Measurements from ENCODE around the gene CLMN.
"Not testable (repeated sequence)": the region's sequence is repeated elsewhere in the genome, so short reads cannot be mapped to it uniquely, and the experiment has no call there.

CLMN gene

DNA sequence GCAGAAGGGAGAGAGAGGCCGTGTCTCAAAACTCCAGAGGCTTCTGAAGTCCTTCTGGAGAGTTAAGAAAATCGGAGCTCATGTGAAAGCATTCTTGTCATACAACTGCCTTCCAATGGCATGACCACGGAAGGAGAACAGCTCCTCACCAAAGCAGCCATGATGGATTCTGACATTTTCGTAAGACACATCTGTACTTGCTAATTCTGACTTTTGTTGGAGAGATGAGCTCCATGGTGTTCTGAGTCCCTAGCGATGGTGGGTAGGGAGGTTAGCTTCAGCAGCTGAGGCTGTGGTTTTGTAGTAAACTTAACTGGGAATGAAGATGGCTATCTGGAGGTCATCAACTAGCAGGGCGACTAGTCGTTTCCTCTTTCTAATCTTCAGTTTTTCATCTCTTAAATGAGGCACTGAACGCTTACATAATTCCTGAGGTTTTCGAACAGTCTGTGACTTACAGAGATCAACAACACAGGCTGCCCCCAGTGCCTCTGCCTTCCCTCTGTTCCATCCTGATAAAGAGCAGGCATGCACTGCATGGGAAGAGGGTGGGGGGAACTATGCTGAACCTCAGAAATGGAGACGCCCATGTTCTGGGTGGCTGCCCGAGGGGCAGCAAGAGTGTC is 133.8 kb downstream of the CLMN start:
- DNase-seq, result no peak

DNA sequence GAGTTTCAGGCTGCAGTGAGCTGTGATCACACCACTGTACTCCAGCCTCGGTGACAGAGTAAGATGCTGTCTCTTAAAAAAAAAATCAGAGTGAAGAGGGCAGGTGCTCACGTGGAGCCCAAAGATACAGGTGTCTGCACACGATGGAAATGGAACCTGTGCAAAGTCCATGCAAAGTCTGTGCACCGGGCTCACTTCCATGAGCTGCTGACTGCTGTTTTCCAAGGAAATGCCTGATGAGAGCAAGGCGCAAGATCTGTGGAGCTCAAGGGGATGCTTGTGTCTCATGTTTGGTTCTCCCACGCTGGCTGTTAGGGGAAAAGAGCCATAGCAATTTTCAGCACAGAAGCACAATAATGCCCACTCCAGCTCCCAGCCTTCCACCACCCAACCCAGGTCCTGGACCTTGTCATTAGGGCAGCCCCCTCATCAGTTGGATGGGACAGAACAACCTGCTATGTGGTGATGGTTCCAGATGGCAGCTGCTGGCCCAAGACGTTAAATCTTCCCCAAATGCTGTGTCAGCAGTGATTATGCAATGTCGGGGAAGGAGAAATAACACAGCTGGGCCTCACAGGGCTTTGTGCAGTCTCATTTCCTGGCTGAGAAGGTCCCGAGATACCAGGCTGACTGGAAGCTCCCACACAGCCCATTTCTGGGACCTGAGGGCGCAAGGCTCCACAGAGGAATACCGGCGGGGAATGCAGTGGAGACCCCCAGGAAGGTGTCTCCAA is 134.5 kb downstream of the CLMN start:
- no peak for DNase-seq

DNA sequence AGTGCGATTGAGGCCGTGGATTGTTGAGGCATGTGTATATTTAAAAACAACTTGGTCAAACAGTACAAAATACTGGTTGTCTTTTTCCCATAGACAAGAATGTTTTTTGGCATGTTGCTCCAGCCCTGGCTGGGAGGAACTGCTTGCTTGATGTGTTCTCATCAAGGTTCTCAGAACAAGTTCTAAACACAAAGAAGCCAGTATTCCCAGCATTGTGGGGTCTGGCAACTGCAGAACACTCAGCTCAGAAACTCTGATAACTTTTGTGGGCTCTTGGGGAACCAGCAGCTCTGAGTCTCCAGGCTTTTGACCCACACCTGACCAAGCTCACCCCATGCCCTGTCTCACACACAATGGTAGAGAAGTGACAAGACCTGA is 135.3 kb downstream of the CLMN start:
- no peak for DNase-seq

GRCh38 chr14:95183532-95184412 is 135.9 kb downstream of the CLMN start:
- DNase-seq, result no peak

DNA sequence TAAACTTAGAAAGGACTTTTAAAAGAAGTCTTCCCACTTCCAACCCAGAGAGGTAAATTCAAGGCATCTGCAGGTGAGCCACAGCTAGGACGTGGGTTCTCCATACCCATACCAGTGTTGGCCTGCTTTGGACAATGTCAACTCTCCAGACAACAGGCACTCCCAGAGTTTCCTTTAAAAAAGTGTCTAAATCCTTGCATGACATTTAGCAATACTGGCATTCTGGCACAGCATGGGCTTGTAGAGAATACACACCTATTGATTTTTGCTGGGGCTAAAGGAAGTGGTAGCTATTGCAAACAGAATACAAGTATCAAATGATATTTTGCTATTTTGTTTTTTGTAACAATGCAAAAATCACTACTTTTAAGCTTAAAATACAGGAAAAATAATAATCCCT is 136.6 kb downstream of the CLMN start:
- DNase-seq, result no peak

DNA sequence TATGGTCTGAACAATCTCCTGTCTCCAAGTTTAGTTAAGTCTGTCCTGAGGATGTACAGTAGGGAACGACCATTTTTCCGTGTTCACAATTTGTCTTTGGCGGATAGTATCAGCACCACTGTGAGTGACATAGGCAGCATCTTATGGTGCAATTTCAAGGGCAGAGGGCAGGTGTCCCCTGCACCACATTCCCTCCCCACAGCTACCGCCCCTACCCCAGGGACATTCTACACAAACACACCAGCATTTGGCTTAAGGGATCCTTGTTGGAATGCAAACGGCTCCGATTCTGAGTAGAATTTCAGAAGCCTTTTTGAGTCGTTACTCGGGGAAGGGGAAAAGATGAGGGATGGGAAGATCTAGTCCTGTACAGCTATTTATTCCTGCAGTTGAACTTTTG is 137.3 kb downstream of the CLMN start:
- DNase-seq, result no peak

DNA sequence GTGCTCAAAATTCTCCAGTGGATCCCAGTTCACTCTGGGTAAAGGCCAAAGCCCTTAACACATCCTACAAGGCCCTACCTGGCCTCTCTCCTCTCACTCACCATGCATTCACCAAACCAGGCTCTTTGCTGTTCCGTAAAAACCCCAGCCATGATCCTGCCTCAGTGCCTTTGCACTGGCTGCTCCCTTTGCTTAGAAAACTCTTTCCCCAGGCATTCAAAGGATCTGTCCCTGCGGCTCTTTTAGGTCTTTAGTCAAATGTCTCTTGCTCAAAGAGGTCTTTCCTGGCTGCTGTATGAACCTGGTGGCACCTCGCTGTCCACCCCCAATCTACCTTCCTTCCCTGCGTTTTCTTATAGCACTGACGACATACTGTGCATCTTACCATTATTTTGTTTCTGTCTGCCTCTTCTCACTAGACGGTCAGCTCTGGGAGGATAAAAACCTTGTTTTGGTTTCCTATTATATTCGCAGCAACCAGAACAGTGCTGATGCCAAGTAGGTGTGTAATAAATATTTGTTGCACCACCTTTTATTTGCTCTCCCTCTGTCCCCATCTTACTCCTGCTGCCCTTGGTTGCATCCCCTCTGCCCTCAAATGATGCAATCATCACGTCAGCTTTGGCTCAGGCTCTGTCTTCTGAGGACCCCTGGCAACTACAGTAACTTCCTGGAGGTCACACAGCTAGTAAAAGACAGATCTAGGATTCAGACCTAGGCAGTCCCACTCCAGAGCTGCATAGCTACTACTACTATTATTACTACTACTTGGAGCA is 138.6 kb downstream of the CLMN start:
- DNase-seq, result no peak

GRCh38 chr14:95175670-95176069 is 144.0 kb downstream of the CLMN start:
- DNase-seq, result not testable (repeated sequence)

GRCh38 chr14:95174184-95174792 is 145.4 kb downstream of the CLMN start:
- DNase-seq, result no peak

DNA sequence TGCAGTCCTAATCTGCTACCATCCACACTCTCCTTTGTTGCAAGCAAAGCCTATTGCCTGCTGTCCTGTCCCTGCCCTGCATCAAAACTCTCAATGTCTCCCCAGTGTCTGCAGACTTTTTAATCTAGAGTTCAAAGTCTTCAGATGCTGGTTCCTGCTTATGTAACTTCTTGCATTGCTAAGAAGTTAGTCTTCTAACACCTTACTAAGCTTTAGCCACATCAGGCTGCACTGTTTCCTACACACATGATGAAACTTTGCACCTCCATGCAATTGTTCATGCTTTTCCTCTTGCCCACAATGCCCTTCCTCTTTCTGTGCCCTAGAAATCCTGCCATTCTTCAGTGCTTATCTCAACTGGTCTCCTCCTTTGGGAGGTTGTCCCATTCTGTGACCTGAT is 146.2 kb downstream of the CLMN start:
- DNase-seq, result no peak

DNA sequence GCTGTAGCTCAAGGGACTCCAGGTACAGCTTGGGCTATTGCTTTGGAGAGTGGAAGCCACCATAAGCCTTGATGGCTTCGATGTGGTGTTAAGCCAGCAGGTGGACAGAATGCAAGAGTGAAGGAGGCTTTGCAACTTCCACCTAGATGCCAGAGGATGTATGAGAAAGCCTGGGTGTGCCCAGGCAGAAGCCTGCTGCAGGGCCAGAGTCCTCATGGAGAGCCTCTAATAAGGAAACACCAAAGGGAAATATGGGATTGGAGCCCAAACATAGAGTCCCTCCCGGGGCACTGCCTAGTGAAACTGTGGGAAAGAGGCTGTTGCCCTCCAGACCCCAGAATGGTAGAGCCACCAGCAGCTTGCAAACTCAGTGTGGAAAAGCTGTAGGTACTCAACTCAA is 152.5 kb downstream of the CLMN start:
- DNase-seq, result no peak

DNA sequence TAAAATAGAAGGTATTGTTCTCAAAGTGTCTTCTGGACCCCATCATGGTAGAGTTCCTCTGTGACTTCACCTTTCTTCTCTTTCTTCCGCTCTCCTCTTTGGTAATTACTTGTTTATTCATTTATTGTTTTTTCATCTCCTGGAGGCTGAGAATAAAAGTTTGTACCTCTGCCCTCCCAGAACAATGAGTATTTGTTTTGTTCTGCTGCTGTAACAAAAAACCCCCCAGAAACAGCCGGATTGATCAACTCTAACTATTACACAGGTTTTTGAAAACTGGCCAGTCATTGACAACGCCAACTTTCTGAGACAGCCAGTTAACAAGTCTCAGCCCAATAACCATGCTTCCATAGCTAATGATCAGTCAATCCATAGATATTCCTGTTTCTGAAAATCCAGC is 154.2 kb downstream of the CLMN start:
- no peak for DNase-seq

GRCh38 chr14:95164506-95164905 is 155.2 kb downstream of the CLMN start:
- DNase-seq, result no peak

- DNase-seq, result no peak
These were observed 156.0 kb downstream of the CLMN start for GRCh38 chr14:95163666-95164065.

GRCh38 chr14:95163132-95163531 is 156.6 kb downstream of the CLMN start:
- no peak for DNase-seq

GRCh38 chr14:95162641-95163040 is 157.1 kb downstream of the CLMN start:
- no peak for DNase-seq

- peak; percentile 91 for DNase-seq
These were observed 162.2 kb downstream of the CLMN start, which contains the start of gene DICER1 for GRCh38 chr14:95157327-95158189. TSS of gene DICER1 (minus strand) at chr14:95157529. CDS start at chr14:95133458, 24,071 bp downstream.

- DNase-seq, result no peak
These were observed 162.7 kb downstream of the CLMN start for GRCh38 chr14:95157048-95157326.

DNA sequence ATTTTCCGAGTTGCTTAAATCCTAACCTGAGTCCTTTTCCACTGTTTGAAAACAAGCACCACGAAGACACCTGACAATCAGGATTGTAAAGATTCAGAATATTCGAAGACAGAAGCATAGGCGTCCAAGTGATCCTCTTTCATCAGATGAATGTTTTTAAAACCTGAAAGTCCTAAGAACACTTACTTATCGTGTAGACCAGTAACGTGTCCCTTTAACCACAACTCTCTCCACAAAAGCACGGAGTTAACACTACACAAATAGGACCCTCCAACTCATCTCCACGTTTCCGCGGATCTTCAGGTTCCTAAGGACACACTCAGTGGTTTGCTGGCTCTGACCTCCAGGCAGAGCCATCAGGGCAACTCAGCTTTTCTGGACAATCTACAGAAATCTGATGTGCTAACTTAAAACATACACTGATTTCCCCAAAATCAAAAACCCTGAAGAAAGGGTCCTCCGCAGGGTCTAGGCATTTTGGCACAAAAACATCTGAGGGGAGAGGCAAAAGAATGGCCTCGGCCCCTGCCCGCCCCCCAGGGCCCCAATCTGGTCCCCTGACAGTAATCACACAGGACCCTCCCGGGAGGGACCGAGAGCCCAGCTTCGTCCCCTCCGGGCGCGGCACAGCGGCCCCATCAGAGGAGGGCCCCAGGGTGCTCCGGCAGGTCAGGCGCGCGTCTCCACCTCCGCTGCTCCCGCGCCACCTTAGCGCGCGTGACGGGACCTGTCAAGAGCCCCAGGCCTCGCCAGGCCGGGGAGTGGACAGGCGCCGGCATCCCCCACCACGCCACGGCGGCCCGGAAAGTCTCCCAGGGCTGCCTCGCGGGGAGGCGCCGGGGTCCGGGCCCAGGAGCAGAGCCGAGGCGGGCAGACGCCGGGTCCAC is 163.3 kb downstream of the CLMN start:
- DNase-seq, result no peak

DNA sequence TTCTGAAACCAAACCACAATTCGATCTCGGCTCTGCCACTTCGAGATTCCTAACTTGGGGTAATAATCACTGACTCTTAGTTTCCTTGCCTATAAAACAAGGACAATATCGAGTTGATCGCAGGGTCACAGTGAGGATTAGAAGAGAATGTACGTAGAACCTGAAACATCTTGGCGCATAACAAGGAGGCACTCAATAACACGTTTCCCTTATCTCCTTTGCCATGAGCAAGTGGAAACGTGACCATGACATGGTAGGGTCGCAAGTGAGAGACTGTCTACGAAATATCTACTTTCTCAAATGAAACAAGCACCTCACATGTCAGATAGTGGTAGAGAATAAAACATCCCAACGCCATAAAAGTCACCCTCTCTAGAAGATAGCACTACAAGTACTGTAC is 164.7 kb downstream of the CLMN start:
- DNase-seq, result no peak

- DNase-seq, result no peak
These were observed 165.8 kb downstream of the CLMN start for GRCh38 chr14:95153866-95154265.

Data from central memory CD4-positive, alpha-beta T cell (primary cell).